Panc1 (cell line): Measurements from ENCODE around the gene ITPR3. TPM values are rescaled to one million over a fixed set of nuclear protein-coding genes. Genes with fewer than 3 reads are reported as not detected.

Experiments
- ATAC-seq: fragments of 200-7000 bp; cut with Tn5 transposase; 2 replicates; pipeline ENCODE4 v1.9.1; 2020; ENCODE audit warnings: mild to moderate bottlenecking, moderate library complexity
- BruUV-seq: library from RNA; stranded (reverse); fragments of 400-500 nt; replicated peaks from 2 replicates; lab custom pipeline; 2021; lab: Mats Ljungman, UMichigan
- CTCF ChIA-PET: fragments of 300-600 bp; sonication (Branson Sonifier 250); formaldehyde crosslinking; loops from one replicate; lab custom pipeline; 2022; ENCODE audit warnings: antibody characterized with exemption; lab: Charles Lee
- POLR2A ChIA-PET: fragments of 300-600 bp; sonication (Branson Sonifier 250); formaldehyde crosslinking; loops from one replicate; lab custom pipeline; 2022; ENCODE audit warnings: antibody characterized with exemption; lab: Charles Lee
- DNase-seq: peaks from one replicate; pipeline ENCODE4 v3.0.0-alpha.2; 2010; ENCODE audit warnings: low read depth, low spot score
- H3K27ac ChIP-seq: 2 replicates; pipeline ENCODE4 v1.5.1; 2011; ENCODE audit warnings: mild to moderate bottlenecking, low read length, inconsistent platforms
- H3K27me3 ChIP-seq: fragments of 200-500 bp; sonication (Bioruptor generic); 2 replicates; pipeline ENCODE4 v1.6.0; 2014; ENCODE audit warnings: low read length, inconsistent platforms; ENCODE audit not compliant: control insufficient read depth, insufficient read depth
- H3K36me3 ChIP-seq: fragments of 200-500 bp; sonication (Bioruptor generic); 2 replicates; pipeline ENCODE4 v1.5.1; 2014; ENCODE audit warnings: inconsistent platforms, mild to moderate bottlenecking, low read length, moderate library complexity; ENCODE audit not compliant: control insufficient read depth, insufficient read depth
- H3K4me1 ChIP-seq: 2 replicates; pipeline ENCODE4 v1.5.1; 2011; ENCODE audit warnings: inconsistent platforms, mild to moderate bottlenecking, low read length, moderate library complexity; ENCODE audit not compliant: control insufficient read depth, insufficient read depth
- H3K4me3 ChIP-seq, 2 experiments: 2 replicates each; pipeline ENCODE4 v1.5.1; 2011 to 2012; ENCODE audit warnings: low read depth in 2 of 2, low read length in 2 of 2, mild to moderate bottlenecking in 2 of 2, inconsistent platforms in 1 of 2, moderate library complexity in 1 of 2
- H3K9me3 ChIP-seq: fragments of 200-500 bp; sonication (Bioruptor generic); 2 replicates; pipeline ENCODE4 v1.5.1; 2014; ENCODE audit warnings: low read depth, mild to moderate bottlenecking, inconsistent platforms, low read length, moderate library complexity; ENCODE audit not compliant: control insufficient read depth, insufficient read depth
- CTCF ChIP-seq: fragments of 450-650 bp; IDR thresholded peaks from 2 replicates; pipeline ENCODE4 v1.5.1; 2017; ENCODE audit warnings: mild to moderate bottlenecking
- POLR2AphosphoS5 ChIP-seq: IDR thresholded peaks from 2 replicates; pipeline ENCODE4 v1.6.1; 2012; ENCODE audit warnings: mild to moderate bottlenecking, low read depth, low read length, moderate library complexity
- REST ChIP-seq, 2 experiments: IDR thresholded peaks; 2 replicates each; pipeline ENCODE4 v1.6.1; 2011 to 2012; ENCODE audit warnings: low read depth in 2 of 2, control low read depth in 1 of 2, low read length in 1 of 2, mild to moderate bottlenecking in 1 of 2, moderate library complexity in 1 of 2; ENCODE audit not compliant: insufficient read depth in 1 of 2
- SIN3A ChIP-seq: IDR thresholded peaks from 2 replicates; pipeline ENCODE4 v1.6.1; 2012; ENCODE audit warnings: low read depth, mild to moderate bottlenecking, low read length, moderate library complexity, borderline replicate concordance; ENCODE audit not compliant: insufficient read depth
- TCF7L2 ChIP-seq: IDR thresholded peaks from 2 replicates; pipeline ENCODE4 v1.6.1; 2011; ENCODE audit warnings: mild to moderate bottlenecking, low read depth, low read length, inconsistent platforms
- in situ Hi-C: cut with HindIII; loops from 2 replicates; pipeline ENCODE4 v1.10.0; 2016; ENCODE audit warnings: low sequenced_read_pairs, low pct_unique_long_range_greater_than_20kb
- intact Hi-C: fragments of 100-400 bp; cut with micrococcal nuclease; formaldehyde crosslinking; loops from one replicate; pipeline ENCODE4 v1.10.0; 2022; ENCODE audit not compliant: unreplicated experiment
- total RNA-seq: library from RNA; stranded (reverse); gene quantifications from one replicate; pipeline ENCODE4 v1.2.1, GENCODE V29; 2021; ENCODE audit not compliant: unreplicated experiment

ITPR3 gene
- total RNA-seq, 1 experiment from 2014 or later, result 65.8 TPM

GRCh38 chr6:33633084-33633461 lies 12.0 kb downstream of the ITPR3 start:
- CTCF ChIA-PET, result interaction anchor here (1.2 to 1.4 kb wide), 2 partner anchors 33 to 41 kb away, joined by 3 to 4 read pairs; no protein-coding TSS in a partner anchor
- ATAC-seq (peak; percentile 64), DNase-seq (no peak)
- TF ChIP-seq POLR2AphosphoS5 (no peak), REST (IDR thresholded peaks at IDR 0.05; ENCODE audit: insufficient read depth in 1 of 2, low read depth in 2 of 2, low read length in 1 of 2) (no peak), TCF7L2 (no peak), SIN3A (no peak), CTCF (no peak)
- POLR2A ChIA-PET, result interaction anchor here (0.5 kb wide), 1 partner anchor 60 kb away, joined by 3 read pairs; no protein-coding TSS in a partner anchor
- in situ Hi-C loops (no loop called here), intact Hi-C loops (no loop called here)
- no peaks in the 10 kb centered on the region for H3K27me3 ChIP-seq
- peak overlapping the region; percentile 50 to 56 for H3K4me3 ChIP-seq
- peak overlapping the region; percentile 72 for H3K27ac ChIP-seq
- H3K9me3 ChIP-seq, result no peaks in the 10 kb centered on the region
- no peaks in the 10 kb centered on the region for H3K36me3 ChIP-seq
- H3K4me1 ChIP-seq, result peaks cover 16% of the 10 kb centered on the region
- BruUV-seq, result no TSS peak

DNA sequence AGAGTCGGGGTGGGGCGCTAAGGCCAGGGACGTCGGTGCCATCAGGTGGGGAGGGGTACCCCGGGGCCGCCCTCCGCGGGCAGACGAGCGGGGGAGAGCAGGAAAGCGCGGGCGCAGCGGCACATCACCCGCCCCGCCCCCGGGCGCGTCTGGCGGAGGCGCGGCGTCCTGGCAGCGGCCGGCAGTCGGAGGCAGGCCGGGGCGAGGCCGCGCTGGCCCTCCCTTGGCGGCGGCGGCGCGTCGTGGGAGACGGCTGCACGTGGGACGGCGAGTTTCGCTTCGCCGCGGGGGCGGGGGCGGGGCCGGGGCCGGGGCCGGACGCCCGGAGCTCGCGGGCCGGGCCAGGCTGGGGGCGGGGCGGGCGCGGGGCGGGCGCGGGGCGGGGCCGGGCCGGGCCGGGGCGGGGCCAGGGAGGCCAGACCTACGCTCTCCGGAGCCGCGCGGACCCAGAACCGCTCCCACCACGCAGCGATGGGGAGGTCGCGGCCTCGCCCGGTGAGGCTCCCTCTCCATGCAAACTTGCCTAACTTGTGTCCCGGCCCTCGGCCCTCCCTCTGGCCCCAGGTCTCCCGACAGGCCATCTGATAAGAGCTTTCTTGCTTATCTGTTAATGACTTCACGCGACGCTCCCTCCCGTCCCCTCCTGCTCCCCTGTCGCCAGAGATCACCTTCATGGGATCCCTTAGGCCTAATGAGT lies 12.5 kb downstream of the ITPR3 start:
- Histone ChIP-seq H3K27me3 (no peaks in the 10 kb centered on the region), H3K4me1 (peaks cover 16% of the 10 kb centered on the region), H3K27ac (peak overlapping the region; percentile 66; the same call in 1 of the 2 replicates), H3K4me3 (peak overlapping the region; percentile 50 to 61), H3K9me3 (no peaks in the 10 kb centered on the region), H3K36me3 (no peaks in the 10 kb centered on the region)
- intact Hi-C loops, result no loop called here
- ATAC-seq (peak; percentile 89), DNase-seq (no peak)
- ChIA-PET CTCF (interaction anchor here (1.4 kb wide), 1 partner anchor 42 kb away, joined by 4 read pairs; no protein-coding TSS in a partner anchor), POLR2A (interaction anchor here (0.5 kb wide), 1 partner anchor 59 kb away, joined by 3 read pairs; no protein-coding TSS in a partner anchor)
- TF ChIP-seq SIN3A (no peak), TCF7L2 (no peak), POLR2AphosphoS5 (no peak), REST (IDR thresholded peaks at IDR 0.05; ENCODE audit: insufficient read depth in 1 of 2, low read depth in 2 of 2, low read length in 1 of 2) (no peak), CTCF (no peak)
- BruUV-seq, result no TSS peak
- in situ Hi-C loops, result no loop called here
